HG03520 (cell line): Measurements from ENCODE around the gene KRT40.

Experiments used
- ATAC-seq: cut with Tn5 transposase; IDR thresholded peaks from one replicate; pipeline ENCODE4 v1.9.1; 2021; ENCODE audit warnings: mild to moderate bottlenecking, moderate library complexity; ENCODE audit not compliant: unreplicated experiment

KRT40 gene

GRCh38 chr17:40997361-40997760, 13.2 kb upstream of the KRT40 start:
- ATAC-seq, result no peak

DNA sequence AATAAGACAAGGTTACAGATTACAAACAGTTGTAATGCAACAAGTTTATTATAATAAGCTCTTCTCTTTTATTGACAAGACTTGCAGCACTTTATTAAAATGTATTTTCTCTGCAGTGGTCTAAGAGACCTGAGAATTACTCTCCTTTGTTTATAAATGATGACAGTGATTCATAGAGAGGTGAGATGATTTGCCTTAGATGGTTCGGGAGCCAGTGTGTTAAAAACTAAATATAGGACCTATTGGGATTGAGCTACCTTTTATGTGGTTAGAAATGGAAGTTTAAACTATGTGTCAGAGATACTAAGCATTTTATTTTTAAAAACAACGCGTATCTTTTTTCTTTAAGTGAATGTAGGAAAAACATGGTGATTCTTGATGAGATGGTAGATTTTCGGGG, 12.7 kb upstream of the KRT40 start:
- ATAC-seq, result no peak

DNA sequence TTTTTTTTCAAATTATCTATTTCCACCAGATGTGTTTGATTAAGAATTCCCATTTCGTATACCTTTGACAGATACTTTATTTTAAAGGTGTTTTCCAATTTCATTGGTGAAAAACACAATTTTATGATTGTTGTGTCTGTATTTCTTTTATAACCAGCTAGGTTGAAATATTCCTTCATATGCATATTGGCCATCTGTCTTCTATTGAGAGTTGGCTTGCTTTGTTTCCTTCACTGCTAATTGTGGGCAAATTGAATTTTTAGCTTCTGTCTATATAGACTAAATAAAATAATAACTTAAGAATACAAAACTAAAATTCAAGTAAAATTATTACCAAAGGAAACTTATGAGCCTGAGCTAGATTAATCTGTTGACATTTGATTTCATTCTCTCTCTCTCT, 11.0 kb upstream of the KRT40 start:
- no peak for ATAC-seq

- no peak for ATAC-seq
Measured at GRCh38 chr17:40993839-40994238, 9.7 kb upstream of the KRT40 start, which contains the start of gene KRTAP3-3. Gene KRTAP3-3 (minus strand): TSS chr17:40994164. CDS start chr17:40994097, 67 bp downstream.

DNA sequence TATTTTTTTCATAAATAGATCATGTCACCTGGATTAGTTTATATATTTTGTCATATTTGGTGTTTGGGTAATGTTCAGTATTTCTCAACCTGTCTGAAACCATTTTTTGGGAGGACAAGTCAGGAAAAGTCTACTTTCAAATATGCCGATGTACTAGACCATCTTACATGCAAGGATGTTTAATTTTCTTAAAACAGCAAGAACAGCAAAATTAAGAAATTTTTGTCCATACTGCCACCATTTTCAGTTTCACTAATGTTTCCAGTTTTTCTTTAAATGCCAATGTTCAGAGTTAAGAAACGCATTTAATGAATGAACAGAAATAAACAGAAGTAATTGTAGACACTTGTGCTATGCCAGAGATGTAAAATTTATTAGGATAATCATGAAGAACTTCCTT, 9.0 kb upstream of the KRT40 start:
- no peak for ATAC-seq

- ATAC-seq, result no peak
Measured at GRCh38 chr17:40992666-40993065, 8.5 kb upstream of the KRT40 start.

GRCh38 chr17:40986920-40987319, 2.8 kb upstream of the KRT40 start:
- ATAC-seq, result no peak

GRCh38 chr17:40981115-40981514, 3.0 kb downstream of the KRT40 start:
- no peak for ATAC-seq

- ATAC-seq, result no peak
Measured at GRCh38 chr17:40980596-40980995, 3.5 kb downstream of the KRT40 start.

DNA sequence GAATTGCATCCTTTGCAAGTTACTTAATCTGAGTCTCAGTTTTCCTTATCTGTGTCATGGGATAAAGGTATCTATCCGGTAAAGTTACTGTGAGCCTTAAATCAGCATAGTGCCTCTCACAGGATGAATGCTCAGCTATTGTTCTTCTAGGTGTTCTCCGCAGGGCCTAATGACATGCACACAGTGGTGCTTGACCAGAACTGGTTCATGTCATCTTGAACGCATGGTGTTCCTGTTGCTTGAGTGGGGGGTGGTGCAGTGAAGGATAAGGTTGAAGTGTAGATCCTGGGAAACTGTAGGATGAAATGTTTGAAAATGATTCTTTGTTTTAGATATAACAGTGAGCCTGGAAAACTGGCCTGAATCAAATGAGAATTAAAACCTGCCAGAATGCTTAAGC, 4.0 kb downstream of the KRT40 start:
- no peak for ATAC-seq

DNA sequence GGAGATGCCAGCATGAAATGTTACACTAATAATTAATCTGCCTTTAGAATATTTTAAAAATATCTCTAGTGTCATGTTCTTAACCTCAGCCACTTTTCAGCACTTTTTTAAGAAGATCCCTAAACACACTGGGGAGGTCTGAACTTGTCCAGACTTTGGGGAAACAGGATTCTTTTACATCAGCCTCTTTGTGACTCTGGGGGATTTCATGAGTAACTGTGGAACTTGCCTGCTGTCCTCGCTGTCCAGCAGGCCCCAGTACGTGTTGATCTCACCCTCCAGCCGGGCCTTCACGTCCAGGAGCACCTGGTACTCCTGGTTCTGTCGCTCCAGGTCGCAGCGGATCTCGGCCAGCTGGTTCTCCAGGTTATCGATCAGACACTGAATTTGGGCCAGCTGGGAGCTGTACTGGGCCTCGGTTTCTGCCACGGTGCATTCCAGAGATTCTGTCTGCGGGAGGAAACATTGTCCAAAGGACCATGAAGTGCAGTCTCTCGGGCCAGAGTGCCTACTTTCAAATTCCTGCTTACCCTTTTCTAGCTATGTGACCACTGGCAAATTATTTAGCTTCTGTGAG, 5.5 kb downstream of the KRT40 start:
- ATAC-seq, result no peak

DNA sequence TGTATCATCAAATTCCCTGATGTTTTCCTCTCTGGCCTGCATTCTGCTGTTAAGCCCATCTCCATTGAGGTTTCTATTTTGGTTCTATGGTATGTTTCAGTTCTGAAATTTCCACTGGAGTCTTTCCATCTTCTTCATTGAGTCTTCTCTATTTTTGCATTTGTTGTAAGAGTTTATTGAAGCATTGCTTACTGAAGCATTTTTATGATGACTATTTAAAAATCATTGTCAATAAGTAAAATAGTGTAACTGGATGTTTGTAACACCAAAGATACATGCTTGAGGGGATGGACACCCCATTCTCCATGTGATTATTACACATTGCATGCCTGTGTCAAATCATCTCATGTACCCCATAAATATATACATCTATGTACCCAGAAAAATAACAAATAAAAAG, 8.6 kb downstream of the KRT40 start:
- ATAC-seq, result no peak

DNA sequence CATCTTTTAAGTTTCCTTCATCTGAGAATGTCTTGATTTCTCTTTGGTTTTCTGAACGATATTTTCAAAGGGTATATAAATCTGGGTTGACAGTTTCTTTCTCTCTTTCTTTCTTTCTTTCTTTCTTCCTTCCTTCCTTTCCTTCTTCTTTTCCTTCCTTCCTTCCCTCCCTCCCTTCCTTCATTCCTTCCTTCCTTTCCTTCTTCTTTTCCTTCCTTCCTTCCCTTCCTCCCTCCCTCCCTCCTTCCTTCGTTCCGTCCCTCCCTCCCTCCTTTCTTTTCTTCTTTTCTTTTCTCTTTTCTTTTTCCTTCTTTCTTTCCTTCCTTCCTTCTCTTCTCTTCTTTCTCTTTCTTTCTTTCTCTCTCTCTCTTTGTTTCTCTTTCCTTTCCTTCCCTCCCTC, 9.8 kb downstream of the KRT40 start:
- no peak for ATAC-seq

- ATAC-seq, result no peak
Measured at GRCh38 chr17:40967582-40967981, 16.5 kb downstream of the KRT40 start.

- ATAC-seq, result no peak
Measured at GRCh38 chr17:40966848-40967247, 17.3 kb downstream of the KRT40 start, which contains the start of gene KRT39. Gene KRT39 (minus strand): TSS chr17:40966948. CDS start chr17:40966856, 92 bp downstream.

- no peak for ATAC-seq
Measured at GRCh38 chr17:40963838-40964237, 20.3 kb downstream of the KRT40 start.

GRCh38 chr17:40962059-40962561, 22.0 kb downstream of the KRT40 start:
- no peak for ATAC-seq

DNA sequence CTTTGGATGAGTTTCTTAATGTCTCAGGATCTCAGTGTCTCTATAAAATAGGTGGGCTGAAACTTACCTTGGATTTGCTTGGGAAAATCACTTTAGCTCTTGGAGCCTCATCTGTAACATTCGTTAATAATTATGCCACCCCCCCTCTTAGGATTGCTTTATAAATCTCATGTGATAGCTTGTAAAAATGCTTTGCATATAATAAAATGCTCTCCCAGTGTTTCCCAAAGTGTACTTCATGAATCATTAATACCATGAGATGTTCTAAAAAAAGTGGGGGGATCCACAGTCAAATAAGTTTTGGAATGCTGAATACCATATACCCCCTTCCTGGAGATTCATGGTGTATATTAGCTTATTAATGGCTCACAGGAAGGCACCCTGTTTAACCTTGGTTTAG, 22.5 kb downstream of the KRT40 start:
- ATAC-seq, result no peak

DNA sequence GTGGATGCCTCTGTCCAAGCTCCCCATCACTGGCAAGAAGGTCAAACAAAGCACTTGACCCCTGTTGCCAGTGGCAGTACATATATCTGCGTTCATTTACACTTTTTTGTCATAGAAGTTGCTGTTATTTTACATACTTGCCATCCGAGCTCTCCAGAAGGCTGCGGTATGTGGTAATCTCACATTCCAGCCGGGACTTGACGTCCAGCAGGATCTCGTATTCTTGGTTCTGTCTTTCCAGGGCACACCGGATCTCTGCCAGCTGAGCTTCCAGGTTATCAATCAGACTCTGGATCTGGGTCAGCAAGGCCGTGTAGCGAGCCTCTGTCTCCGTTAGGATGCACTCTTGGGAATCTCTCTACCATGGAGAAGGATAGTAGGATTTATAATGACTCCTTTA, 24.0 kb downstream of the KRT40 start:
- ATAC-seq, result no peak

GRCh38 chr17:40958086-40958953, 25.8 kb downstream of the KRT40 start:
- ATAC-seq, result no peak

DNA sequence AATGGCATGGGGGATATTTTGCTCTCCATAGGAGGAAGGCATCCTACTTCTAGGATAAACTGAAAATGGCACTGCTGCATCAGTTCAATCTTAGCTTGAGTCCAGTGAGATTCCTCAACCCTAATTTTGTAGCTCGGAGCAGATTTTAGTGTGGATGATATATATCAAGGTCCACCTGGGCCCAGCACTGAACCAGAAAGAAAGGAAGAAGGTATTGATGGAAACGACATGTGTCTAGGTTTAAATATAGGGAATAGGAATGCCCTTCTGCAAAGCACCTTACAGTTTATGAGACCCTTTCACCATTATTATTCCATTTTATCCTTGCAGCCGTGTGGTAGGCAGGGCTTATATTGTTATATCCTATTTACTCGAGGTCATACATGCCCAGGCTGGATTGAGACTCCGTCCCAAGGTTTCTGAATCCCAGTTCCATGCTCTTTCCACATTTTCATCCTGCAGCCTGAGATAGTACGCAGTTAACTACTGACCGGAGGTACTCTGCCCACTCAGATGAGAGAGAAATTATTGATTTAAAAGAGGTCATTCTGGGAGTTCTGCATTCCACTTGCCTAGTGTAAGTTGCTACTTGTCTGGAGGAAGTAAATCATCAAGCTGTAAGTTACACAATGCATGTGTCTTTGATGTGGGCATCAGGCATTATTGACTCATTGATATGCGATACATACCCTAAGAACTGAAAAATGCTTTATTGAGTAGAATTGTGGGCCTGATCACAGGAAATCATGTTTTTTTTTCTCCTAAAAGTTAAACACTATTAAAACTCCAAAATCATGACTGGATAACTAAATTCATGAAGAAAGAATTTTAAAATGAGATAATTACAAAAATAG, 27.5 kb downstream of the KRT40 start:
- no peak for ATAC-seq
